NAMALWA (cell line): ENCODE data around the gene ARHGAP4.
A peak's percentile ranks its signal among the peaks of the same experiment; 100 is the strongest.

Experiments used
- DNase-seq: peaks from one replicate; pipeline ENCODE4 v3.0.0-alpha.2; 2015; ENCODE audit warnings: low spot score

ARHGAP4 gene

DNA sequence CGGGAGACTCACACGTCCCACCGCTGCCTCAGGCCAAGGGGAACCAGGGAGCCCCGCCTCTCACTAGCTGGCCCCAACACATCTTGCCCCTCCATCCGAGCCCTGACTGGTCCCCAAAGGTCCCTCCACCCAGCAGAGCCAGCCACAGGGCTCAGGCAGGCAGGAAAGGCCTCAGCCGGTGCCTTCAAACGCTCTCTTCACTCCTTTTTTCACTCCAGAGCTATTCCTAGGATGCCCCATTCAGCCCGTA is 1.5 kb upstream of the ARHGAP4 start:
- peak; percentile 60 for DNase-seq

DNA sequence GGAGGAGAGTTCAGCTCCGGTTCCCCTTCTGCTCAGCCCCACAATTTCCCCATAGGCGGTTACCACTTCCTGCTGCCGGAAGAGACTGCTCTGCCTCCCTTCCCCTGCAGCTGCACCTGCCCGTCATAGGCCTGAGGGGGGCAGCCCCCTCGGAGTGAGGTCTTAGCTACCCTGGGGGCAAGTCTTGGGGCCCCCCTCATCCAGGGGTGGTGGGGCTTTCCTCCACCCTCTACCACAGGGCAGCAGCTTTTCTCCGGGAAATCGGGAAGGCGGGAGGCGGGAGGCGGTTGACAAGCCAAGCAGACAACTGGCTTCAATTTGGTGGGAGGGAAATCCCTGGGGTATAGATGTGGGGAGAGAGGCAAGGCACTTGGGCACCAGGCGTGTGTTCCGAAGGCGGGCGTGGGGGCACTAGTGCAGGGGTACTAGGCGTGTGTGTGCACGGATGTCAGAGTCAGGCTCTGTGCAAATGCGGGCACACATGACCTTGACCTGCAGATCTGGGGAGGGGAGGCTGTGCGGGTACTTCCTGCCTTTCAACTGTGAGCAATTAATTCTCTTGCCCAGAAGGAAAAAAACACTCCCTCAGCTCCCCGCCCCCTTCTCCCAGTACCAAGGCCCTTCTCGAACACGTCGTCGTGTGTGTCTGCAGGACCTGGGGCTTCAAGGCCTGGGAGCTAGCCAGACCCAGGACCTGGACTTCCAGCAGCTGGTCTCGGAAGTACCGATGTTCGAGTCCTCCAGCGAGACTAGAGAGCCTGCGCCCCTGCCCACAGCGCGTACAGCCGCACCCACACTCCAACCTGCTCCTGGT is 1.0 kb upstream of the ARHGAP4 start:
- DNase-seq: peak; percentile 92

DNA sequence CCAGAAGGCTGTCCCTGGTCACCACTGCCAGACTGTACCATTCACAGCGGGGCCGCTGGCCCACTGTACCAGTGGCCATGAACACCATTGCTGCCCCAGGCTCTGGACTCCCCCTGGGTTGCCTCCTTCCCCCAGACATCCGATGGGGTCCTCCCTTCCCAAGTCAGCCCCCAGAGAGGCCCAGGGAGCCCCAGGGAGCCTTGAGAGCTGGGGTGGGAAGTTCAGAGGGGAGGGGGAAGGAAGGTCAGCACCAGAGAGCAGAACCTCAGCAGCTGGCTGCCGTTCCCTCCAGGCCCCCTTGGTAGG is 441 bp upstream of the ARHGAP4 start:
- no peak for DNase-seq

DNA sequence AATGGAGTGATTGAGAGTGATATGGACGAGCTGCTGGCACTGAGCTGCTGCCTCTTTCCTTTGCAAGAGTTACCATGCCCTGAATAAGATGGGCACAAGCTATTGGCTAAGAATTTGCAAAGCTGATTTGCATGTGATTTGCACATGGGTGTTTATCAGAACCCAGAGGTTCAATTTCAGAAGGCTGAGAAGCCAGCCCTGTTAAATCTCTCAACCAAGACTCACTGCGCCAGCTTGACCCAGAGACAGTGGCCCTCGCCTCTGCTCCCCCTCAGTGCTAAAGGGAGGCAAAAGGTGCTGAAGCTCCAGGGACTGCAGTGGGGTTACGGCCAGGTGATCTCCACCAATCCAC is 701 bp downstream of the ARHGAP4 start:
- peak; percentile 85 for DNase-seq

DNA sequence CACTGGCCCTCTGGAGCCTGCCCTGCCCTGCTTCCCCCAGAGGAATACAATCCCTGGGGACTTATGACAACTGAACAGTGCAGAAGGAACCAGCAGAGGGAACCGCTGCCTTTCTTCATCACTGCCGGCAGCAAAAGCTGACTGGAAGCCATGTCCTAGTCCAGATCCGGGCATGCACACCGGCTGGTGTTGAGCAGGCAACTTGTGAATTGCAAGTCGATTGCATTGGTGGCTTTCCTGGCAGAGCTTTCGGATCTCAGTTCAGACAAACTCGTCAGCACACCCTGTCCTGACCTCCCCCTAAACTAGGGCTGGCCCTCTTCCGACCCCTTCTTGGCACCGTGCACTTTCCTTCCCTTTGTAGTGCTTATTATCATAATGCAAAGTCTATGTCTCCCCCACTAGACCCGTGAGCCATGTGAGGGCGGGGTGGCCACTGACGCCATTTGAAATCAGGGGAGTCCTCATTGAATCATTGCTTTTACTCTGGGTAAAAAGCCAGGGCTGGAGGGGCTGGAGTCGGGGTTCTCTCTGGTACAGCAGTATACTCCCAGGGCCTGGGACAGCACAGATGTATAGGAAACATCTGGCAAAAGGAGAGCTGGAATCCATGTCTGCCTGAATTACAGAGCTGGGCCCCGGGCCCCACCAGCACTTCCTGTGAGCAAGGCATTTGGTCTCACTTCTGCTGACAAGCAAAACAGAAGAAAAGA is 1.8 kb downstream of the ARHGAP4 start:
- peak; percentile 62 for DNase-seq

DNA sequence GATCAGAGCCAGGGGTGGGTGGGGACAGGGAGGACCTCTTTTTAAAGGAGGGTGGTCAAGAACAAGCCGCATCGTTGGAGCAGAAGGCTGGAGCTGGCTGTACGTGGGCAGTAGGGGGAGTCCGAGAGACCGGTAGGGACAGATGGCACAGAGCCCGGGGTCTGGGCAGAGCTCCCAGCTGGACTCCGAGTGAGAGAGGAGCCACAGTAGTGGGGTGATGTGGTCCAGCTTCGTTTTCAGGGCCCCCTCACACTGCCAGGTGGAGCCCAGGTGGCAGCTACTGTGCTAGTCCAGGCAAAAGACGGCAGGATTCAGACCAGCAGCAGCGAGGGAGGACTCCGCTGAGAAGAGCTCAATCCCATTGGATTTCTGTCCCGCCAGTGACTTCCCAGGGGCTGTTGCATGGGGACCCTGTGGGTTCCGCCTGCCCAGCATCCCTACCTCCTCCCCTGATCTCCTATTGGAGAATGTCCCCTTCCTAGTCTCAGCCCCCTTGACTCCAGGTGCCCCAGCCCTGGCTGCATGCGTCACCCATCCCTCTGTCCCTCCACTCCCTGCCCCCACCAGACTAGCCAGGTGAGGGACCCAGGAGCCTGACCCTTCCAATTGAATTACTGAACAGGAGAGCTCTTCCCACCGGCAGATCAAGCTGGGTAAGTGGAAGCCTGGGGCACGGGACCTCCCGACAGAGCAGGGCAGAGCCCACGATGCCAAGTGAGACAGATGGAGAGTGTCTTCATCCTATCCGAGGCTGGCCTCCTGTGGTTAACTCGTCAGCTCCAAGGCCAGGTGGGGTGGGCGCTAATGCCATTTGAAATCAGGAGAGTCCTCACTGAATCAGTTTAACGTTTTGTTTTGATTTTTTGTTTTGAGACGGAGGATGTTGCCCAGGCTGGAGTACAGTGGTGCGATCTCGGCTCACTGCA is 2.9 kb downstream of the ARHGAP4 start:
- DNase-seq: no peak

DNA sequence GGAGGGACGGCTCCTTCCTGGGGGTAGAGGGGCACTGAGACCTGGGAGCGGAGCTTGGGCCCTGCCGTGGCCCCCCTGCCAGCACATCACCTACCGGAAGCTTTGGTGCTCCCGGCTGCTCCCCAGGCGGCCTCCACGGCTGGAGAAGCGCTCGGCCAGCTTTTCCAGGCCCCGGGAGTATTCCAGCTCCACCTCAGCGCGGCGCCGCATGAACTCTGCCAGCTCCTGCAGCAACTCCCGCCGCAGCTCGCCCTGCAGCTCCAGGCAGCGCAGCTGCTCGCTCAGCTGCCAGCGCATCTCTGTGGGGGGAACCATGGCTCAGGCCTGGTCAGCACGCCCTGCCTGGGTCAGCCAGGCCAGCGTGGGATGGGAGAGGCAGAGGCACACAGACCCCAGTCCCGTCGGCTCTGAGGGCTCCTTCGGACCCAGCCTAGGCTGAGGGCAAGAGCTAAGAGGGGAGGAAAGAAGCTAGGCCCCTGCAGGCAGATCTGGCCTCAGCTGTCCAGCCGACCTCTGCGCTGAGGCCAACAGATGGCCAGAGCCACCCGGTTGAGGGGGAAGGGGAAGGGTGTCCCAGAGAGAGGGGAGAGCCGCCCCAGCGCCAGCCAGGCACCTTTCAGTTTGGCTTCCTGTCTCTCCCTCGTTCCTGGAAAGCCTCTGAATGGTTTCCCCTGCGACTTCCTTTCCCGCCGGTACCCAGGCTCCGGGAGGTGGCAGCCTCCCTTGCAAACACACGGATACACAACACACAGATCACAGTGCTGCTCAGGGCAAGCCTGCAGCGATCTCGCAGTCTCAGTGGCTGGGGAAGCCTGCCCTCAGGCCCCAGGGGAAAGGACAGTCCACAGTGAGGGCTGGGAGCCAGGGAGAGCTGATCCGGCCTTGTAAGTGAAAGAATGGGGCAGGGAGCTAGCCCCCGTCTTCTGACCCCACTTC is 4.3 kb downstream of the ARHGAP4 start:
- no peak for DNase-seq

DNA sequence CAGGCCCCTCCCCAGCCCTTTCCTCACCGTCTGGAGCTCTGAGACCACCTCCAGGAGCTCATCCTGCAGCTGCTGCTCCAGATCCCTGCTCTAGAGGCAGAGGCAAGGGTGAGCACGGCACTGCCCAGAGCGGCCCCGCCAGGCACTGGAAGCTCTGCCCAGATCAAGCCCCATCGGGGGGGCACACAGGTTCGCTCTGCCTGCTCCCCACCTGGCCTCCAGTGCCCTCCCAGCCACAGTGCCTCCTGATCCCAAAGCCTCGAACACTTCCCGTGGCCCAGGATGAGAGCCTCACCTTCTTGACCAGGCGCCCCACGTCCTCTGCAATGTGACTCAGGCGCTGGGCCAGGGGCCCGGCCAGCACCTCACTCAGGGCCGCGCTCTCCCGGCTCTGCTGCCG is 5.0 kb downstream of the ARHGAP4 start:
- DNase-seq: no peak

DNA sequence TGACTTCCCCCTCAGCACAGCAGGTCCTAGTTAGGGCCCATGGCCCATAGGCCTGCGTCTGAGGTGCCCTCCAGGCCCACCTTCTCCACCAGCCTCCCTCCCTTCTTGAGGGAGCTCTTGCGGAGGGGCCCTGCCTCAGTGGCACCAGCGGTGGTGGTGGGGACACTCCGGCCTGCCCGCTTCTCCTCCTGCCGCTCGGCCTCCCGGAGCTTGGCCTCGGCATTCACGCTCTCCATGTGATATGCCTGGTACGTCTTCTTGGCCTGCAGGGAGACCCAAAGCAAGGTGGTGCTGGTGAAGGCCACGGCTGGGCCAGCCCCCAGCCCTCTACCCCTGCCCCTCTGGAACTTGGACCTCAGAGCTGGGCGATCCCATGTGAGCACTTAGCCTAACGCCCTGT is 5.5 kb downstream of the ARHGAP4 start:
- no peak for DNase-seq

DNA sequence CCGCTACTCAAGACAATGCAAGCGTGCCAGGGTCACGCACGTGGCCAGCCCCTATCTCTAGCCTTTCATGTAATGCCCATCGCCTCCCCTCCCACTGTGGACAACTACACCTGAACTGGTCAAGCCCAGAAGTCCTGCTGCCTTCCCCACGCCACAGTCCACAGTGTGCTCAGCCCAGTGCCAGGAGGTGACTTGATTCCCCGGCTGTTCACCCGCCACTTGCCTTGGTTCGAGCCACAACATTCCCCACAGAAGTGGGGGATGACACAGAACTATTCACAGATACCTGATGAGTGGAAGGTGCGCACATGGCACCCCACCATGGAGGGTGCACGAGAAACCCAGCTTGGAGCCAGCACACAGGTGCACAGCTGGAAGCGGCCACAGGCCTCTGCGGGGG is 6.8 kb downstream of the ARHGAP4 start:
- DNase-seq: no peak

DNA sequence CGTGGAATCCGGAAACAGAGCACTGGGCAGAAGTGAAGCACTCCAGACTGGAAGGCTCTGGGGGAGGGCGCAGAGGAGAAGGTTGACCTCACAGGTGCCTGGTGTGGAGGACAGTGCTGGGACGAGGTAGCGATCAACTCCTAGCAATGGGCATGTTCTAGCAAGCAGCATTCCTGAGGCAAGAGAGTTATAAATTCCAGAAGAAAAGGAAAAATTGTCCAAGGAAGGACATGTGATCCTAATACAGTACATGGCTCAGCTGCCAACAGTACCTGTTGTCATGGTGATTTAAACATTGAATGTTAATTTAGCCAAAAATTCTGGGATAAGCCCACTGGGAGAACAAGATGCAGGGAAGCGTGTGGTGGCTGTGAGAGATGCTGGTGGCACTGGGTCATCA is 8.2 kb downstream of the ARHGAP4 start:
- DNase-seq: no peak

DNA sequence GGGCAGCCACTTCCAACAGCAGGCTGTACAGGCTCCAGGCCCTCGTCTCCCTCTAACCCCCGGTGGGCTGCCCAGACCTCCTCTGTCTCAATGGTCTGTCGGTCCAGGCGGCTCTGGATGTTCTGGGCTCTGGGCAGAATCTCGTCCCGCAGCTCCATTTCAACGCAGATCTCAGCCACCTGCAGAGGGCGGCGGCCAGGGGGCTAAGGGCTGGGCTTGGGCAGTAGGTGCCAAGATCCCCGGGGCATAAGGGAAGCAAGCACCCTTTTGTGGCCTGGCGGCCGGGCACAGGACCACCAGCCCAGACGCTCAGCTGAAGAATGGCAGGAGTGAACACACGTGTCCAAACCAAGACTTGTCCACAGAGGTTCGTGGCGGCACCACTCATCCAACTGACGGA is 12.4 kb downstream of the ARHGAP4 start:
- DNase-seq: no peak

DNA sequence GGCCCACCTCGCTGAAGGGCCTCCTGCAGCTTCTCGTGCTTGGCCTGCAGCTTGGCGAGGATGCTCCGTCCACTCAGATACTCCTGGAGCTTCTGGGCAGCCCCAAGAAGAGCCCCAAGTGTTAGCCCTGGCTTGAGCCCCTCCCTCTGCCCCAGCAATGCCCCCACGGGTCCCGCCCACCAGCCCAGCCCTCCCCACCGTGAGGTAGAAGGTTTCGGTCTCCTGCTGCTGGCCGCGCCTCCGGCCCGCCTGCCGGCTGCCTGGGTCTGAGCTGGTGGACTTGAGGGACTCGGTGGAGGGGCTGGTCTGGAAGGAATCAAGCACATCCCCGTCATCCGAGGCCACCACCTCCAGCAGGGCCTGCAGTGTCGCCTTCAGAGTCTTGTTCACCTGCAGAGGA is 12.9 kb downstream of the ARHGAP4 start:
- DNase-seq: no peak

DNA sequence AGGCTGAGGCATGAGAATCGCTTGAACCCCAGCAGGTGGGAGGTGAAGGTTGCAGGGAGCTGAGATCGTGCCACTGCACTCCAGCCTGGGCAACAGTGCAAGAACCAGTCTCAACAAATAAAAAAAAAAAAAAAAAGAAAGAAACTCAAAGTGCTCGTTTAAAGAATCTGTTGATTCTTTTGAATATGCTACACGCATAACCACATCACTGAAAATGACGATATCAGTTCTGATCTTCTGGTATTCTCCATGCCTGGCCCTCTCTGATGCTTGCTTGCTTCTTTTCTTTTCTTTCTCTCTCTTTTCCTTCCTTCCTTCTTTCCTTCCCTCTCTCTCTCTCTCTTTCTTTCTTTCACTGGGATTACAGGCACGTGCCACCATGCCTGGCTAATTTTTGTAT is 14.3 kb downstream of the ARHGAP4 start:
- no peak for DNase-seq

DNA sequence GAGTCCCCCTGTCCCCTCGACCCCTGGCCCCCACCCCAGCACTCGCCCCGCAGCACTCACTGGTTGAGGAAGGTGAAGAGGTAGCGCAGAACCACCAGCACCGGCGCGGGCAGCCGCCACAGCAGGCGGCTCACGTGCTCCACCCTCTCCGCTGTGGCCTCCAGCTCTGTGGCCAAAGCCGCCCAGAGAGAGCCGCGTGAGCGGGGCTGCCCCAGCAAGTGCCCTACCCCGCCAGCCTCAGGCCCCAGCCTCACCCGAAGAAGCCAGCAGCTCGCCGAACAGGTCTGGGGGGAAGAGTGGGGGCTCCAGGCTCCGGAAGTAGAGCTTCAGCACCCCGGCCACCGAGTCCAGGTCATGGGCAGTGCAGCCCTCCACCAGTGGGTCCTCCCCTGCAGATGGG is 15.6 kb downstream of the ARHGAP4 start:
- no peak for DNase-seq

DNA sequence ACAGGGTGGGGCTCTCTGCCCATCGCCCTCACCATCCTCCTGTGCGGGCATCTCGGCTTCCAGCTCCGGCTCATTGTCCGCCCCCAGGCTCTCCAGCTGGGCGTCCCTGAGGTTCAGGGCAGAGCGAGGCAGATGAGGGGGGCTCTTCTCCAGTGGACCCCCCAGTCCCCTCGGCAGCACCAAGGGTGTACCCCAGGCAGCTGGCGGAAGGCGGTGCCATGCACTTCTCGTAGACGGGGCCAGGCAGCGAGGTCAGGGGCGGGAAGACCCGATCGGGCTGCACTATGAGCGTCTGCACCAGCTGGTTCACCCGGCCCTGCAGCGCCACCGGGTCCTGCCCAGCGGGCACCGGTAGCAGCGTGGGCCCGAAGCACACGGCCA is 16.1 kb downstream of the ARHGAP4 start:
- DNase-seq: no peak

DNA sequence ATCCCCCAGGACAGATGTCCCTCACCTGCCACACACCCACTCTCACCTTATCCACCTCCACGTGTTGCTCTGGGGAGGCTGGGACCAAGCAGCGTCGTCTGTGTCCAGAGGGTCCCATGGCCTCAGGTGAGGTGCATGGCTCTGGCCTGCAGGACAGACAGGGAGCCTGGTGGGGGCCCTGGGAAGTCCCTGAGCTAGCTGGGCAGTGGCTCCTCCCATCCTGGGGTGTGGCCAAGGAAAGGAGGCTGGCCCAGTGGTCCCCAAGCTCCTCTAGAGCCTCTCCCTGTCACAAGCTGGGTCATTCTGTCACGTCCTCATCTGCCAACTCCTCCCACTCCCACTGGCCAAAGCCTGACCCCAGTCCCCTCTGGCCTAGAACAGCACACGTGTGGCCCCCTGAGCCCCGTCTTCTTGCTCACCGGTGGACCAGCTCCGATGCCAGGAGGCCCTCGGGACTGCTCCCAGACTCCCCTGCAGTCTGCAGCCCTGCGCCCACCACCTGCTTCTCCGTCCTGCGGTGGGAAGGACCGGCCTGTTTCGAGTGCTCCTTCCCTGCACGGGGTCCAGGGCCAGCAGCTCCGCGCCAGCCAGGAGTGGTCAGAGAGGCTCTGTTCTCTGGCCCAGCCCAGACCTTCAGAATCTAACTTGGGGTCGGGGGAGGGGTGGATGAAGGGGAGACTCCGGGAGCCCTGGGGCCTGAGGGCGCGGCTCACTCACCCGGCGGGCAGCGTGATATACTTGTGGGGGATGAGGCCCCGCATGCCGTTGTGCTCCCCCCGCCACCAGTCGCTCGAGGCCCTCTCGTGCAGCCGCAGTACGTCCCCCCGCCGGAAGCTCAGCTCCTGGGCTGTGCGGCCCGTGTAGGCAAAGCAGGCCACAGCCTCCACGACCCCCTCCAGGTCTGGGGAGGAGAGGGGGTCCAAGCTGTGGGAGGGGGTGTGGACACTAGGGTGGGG is 16.8 kb downstream of the ARHGAP4 start:
- DNase-seq: peak; percentile 46

DNA sequence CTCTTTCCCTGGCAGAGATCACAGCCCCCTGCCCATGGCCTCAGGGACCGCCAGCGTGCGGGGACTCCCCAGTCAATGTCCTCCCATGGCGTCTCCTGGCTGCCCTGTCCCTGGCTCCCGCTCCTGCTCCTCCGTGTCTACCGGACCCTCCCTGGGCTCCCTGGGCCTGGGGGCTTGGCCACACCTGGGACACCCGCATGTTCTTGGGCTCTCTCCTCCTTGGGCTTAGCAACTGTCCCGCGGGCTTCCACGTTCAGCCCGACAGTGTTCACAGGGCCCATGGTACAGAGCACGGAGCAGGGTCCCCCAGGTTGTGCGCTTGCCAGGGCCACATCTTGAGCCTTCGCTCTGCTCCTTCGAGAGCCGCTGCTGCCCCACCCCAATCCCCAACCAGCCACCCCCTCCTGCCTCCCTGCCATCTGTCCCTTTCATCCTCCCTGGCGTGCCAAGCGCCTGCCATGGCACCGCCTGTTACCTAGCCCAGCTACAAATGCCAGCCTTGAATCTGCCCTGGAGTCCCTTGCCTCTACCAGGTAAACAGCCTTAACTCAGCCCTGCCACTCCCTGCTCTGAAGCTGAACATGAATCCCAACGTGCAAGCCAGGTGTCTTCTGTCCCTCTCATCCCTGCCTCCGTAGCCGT is 17.7 kb downstream of the ARHGAP4 start:
- DNase-seq: no peak

DNA sequence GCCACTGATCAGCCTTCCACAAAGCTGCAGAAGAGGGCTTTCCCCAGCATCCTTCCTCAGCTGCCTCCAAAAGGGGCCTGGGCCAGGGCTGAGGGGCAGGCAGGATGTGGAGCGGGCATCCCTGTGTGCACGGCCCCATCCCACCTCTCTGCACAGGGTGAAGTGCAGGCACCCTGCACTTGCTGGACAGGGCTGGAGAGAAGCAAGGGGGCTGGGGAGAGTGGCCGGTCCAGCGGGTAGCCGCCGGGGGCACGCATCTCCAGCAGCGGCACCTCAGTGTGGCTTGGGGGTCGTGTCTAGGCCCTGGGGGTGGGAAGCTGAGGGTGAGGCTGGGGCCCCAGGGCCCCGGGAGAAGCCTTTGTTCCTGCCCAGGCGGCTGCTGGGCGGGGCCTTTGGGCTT is 18.6 kb downstream of the ARHGAP4 start:
- no peak for DNase-seq

DNA sequence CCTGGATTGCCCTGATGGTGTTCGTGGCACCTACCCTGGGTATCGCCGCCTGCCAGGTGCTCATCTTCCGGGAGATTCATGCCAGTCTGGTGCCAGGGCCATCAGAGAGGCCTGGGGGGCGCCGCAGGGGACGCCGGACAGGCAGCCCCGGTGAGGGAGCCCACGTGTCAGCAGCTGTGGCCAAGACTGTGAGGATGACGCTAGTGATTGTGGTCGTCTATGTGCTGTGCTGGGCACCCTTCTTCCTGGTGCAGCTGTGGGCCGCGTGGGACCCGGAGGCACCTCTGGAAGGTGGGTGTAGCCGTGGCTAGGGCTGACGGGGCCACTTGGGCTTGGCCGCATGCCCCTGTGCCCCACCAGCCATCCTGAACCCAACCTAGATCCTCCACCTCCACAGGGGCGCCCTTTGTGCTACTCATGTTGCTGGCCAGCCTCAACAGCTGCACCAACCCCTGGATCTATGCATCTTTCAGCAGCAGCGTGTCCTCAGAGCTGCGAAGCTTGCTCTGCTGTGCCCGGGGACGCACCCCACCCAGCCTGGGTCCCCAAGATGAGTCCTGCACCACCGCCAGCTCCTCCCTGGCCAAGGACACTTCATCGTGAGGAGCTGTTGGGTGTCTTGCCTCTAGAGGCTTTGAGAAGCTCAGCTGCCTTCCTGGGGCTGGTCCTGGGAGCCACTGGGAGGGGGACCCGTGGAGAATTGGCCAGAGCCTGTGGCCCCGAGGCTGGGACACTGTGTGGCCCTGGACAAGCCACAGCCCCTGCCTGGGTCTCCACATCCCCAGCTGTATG is 19.7 kb downstream of the ARHGAP4 start:
- DNase-seq: no peak
